ENCODE measurements around the gene TM4SF18.

Gene TM4SF18

DNA sequence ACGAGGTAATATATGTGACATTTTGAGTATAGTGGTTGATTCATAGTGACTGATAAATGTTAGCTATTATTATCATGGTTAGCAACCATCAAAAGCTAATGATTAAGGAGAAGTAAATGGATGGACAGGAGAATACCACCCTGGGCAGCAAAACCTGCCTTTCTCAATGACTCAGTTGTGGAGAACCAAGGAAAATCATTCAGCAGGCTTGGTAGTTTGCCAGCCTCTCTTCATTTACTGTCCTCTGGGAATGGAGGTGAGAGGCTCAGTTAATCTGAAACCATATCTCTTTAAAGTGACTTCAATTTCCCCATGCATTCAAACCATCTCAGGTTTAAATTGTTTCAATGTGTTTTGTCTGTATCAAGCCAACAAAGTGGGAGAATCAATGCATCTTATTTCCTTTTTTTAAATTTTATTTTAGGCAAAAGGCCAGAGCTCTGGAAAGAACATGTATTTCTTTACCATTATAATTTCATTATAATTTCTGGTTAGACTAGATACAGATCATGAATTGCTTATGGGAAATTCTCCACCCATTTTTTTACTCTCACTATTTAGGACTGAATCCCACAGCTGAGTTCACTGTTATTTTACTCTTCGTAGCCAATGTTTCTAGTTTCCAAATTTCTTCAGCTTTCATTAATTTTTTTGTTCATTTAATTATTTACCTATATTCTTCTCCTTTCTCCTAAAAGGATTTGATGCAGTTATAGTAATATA, 2.7 kb downstream of the TM4SF18 start:
- DNase-seq, result no peak

DNA sequence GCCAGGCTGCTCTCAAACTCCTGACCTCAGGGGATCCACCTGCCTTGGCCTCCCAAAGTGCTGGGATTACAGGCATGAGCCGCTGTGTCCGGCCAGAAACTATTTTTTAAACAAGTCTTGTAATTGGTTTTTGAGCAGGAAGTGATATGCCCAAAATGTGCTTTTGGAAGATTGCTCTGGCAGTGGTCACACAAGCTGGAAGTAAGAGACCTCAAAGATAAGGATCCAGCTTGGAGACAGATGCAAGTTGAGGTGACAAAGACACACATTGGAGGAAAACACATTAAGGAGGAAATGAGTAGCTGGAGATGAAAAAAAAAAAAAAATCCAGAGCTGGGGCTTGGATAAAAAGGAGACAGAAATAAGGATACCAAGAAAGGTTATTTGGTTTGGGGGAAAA, 6.3 kb downstream of the TM4SF18 start:
- DNase-seq, result no peak

GRCh38 chr3:149325581-149325980, 7.9 kb downstream of the TM4SF18 start:
- DNase-seq, result no peak

GRCh38 chr3:149324332-149324731, 9.1 kb downstream of the TM4SF18 start:
- no peak for DNase-seq

GRCh38 chr3:149321640-149322039, 11.8 kb downstream of the TM4SF18 start:
- DNase-seq, result no peak

DNA sequence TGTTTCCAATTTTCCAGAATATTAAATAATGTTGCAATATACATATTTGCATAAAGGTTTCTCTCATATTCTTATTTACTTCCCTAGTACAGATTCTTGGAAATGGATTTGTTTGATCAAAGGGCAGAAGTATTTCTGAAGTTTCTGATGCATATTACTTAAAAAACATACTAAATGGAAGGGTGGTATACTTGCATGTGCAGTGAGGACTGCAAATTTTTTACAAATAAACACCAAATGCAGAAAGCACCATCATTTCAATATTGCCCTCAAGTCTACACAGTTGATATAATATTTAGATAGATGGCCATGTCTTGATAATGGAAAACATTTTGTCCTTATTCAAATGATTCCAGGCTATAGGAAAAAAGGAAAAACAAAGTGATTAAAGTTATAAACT, 12.3 kb downstream of the TM4SF18 start:
- no peak for DNase-seq

DNA sequence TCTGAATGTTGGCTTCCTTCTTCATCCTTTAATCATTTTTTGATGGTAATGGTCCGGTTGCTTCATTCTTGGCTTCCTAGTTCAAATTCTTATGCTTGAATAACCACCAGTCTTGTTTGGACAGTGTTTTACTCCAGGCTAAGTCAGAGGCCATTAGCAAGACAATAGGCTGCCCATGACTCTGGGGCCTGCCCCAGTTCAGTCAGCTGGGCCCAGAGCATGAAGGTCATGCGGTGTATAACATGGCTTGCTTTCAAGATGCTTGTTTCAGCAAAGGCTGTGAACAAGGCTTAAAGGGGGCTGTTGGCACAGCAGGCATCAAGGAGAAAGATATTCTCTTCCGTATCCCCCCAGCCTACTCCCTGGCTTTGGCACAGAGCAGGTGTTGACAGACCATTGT, 13.7 kb downstream of the TM4SF18 start:
- no peak for DNase-seq

DNA sequence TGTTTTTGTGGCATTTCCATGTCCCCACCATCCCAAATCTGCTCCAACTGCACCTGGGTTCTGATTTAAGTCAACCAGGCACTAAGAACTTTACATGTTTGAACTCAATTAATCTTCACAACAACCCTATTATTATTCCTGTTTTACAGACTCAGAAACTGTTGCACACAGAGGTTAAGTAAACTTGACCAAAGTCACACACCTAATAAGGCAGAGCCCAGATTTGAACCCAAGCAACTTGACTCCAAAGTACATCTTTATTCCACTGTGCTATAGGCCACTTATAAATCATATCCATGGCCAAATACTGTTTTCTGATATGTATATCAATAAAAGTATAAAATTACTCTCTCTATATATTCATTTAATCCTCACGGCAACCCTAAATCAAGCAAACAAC, 16.4 kb downstream of the TM4SF18 start:
- no peak for DNase-seq

DNA sequence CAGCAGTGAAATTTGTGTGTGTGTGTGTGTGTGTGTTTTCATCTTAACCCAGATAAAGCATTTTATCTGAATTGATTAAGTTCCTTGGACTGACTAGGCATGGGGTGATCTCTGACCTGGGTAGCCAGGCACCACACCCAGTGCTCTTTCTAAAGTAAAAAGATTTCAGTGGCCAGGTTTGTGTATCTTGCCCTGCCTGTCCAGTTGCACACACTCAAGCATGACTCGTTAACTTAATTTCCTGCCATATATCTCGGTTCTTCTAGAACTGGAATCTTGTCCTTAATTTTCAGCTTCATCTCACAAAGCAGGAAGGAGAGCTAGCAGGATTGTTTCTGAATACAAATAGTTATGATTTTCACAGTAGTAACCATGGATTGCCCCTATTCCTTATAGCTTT, 17.0 kb downstream of the TM4SF18 start:
- DNase-seq, result no peak

DNA sequence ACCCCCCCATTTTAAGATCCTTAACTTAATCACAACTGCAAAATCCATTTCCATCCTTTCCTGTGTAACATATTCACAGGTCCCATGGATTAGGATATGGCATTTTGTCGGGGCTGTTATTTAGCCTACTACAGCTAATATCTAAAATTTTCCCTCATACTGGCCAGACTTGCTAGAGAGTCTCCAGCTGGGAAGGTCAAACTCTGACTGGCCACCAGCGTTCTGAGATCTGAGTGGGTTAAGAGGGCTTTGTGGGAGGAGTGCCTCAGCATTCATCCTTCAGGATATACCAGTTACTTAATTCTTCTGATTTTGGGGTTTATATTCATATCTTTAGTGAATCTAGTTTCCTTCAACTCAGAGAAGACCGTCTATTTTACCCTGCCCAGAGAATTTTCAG, 17.7 kb downstream of the TM4SF18 start:
- DNase-seq, result no peak

DNA sequence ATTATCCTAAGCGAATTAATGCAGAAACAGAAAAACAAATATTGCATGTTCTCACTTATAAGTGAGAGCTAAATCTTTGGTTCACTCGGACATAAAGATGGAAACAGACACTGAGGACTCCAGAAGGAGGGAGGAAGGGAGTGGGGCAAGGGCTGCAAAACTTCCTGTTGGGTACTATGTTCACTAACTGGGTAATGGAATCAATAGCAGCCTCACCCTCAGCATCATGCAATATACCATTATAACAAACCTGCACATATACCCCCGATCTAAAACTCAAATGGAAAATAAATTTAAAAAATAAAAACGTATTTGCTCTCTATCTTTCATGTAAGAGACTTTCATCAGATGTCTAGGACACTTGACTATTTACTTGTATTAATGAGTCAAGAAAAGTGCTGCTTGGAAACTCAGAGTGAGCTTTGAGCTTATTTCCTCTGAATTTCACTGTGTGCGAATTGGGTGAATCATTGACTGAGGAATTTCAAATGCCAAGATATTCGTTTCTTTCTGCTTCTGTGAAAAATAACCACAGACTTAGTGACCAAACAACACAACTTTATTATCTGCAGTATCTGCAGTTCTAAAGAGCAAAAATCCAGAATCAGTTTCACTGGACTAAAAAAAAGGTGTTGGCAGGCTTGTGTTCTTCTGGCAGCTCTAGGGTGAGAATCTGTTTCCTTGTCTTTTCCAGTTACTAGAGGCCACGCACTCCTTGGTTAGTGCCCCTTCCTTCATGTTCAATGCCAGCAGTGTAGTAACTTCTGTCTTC, 18.4 kb downstream of the TM4SF18 start:
- DNase-seq, result no peak

GRCh38 chr3:149313542-149313941, 19.9 kb downstream of the TM4SF18 start:
- no peak for DNase-seq

GRCh38 chr3:149310796-149311534, 22.5 kb downstream of the TM4SF18 start:
- no peak for DNase-seq

DNA sequence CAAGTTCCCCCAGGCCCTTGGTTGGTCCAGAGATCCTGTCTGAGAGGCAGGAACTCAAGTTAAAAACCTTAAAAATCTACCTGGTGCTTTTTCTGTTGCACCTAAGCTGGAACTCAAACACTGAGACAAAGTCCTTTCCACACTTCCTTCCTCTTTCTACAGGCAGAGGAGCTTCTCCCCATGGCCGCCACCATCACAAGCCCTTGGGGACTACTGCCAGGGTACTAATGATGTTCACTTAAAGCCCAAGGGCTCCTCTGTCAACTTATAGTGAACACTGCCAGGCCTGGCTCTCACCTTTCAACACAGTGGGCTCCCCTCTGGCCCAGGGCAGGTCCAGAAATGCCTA, 26.0 kb downstream of the TM4SF18 start:
- peak in 3 of 4 experiments; percentile 2 to 29 (median 16) for DNase-seq

DNA sequence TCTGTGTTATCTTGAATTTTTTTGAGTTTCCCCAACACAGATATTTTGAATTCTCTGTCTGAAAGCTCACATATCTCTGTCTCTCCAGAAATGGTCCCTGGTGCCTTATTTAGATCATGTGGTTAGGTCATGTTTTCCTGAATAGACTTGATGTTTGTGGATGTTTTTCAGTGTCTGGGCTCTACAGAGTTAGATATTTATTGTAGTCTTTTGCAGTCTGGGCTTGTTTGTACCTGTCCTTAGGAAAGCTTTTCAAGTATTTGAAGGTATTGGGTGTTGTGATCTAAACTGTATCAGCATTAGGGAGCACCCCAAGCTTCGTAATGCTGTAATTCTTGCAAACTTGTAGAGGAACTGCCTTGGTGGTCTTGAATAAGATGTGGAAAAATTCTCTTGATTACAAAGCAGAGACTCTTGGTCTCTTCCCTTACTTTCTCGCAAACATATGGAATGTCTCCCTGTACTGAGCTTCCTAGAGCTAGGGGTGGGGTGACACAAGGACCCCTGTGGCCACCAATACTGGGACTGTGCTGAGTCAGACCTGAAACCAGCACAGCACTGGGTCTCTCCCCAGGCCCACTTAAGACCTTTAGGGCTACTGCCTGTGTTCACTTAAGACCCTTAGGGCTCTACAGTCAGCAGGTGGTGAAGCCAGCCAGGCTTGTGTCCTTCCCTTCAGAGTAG, 26.5 kb downstream of the TM4SF18 start:
- DNase-seq, result no peak

- no peak for DNase-seq
These were observed 28.1 kb downstream of the TM4SF18 start for GRCh38 chr3:149305376-149305775.

GRCh38 chr3:149299938-149300801, 33.3 kb downstream of the TM4SF18 start:
- peak; percentile 58 to 85 (median 76) for DNase-seq

DNA sequence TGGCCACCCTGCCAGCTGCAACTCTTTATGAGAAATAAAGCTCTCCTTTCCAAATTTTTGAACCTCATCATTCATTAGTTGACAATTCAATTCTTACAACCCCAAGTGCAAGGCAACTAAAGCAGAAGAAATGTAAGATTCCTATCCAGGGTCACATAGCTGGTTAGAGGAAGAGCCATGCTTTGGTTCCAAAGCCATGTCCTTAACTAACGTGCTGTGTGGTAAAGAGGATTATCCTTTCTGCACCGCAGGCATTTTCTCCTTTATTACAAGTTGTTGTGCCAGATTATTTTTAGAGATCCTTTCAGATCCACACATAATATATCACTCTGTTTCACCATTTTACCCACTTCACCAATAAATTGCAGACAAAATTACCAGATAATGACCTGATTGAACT, 36.5 kb downstream of the TM4SF18 start:
- no peak for DNase-seq

DNA sequence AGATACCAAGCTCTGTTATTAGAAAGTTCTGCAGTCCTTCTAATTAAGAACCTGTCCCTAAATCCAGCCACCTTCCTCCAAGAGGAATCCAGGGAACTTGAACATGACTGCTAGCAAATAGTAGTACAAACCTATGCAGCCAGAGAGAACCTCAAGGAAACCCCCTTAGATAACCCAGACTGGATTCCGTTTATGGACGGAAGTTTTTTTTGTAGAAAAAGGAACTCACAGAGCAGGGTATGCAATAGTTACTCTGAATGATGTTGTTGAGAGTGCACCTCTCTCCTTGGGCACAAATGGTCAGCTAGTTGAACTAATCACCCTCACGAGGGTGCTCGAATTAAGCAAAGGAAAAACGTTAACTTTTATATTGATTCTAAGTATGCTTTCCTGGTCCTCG, 40.8 kb downstream of the TM4SF18 start:
- peak; percentile 18 to 58 (median 49) for DNase-seq

DNA sequence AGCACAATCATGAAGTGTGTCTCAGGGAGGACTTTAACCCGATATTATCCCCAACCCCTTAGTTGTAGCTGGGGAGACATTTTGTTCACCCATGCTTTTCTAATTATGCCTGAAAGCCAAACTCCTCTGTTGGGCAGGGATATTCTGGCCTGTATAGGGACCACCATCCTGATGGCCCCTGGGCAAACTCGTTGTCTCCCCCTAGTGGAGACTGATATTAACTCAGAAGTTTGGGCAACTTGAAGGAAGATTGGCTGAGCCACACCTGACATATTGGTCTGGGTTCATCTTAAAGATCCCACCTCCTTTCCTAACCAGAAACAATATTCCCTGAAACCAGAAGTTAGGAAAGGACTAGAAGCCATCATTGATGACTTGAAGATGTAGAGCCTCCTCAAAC, 42.3 kb downstream of the TM4SF18 start:
- peak; percentile 23 to 54 (median 44) for DNase-seq

GRCh38 chr3:149288655-149289054, 44.8 kb downstream of the TM4SF18 start:
- DNase-seq, result no peak

GRCh38 chr3:149284034-149284433, 49.4 kb downstream of the TM4SF18 start:
- DNase-seq, result no peak
